EH (cell line): ENCODE data around the gene RGS9BP.
"Not testable (repeated sequence)": the region's sequence is repeated elsewhere in the genome, so short reads cannot be mapped to it uniquely, and the experiment has no call there.

Experiments used
- DNase-seq: peaks from one replicate; pipeline ENCODE4 v3.0.0-alpha.2; 2015; ENCODE audit warnings: low read depth

The RGS9BP gene

DNA sequence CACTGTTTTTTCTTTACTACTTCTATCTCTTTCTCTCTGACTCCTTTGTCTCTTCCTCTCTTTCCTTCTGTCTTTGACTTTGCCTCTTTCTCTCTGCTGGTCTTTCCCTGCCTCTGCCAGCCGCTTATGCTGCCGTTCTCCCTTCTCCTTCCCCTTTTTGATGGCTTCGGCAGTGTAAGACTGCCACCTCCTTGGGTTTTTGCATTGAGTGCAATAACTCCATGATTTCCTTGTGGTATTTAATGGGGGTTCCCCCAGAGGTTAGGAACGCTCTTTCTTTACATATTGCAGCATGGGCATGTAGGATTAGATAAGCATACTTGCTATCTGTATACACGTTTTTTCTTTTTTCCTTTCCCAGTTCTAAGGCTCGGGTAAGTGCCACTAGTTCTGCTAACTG lies 19.9 kb downstream of the RGS9BP start:
- not testable (repeated sequence) for DNase-seq

DNA sequence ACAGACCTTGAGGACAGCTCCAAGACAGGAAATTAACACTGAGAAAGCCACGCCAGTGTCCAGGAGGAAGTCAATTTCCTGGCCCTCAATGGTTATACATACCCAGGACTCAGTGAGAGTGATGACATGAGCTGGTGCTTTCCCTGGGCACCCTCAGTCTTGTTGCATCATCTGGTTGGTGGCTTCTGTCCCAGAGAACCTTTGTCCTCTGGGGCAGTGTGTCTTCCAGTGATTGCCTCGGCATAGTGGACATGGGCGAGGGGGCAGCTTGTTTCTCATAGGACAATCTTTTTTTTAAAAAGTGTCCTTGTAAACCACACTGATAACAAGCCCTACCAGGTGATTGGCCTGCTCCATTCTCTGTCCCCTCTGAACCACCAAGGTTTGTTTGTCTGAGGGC lies 21.1 kb downstream of the RGS9BP start:
- DNase-seq = not testable (repeated sequence)

DNA sequence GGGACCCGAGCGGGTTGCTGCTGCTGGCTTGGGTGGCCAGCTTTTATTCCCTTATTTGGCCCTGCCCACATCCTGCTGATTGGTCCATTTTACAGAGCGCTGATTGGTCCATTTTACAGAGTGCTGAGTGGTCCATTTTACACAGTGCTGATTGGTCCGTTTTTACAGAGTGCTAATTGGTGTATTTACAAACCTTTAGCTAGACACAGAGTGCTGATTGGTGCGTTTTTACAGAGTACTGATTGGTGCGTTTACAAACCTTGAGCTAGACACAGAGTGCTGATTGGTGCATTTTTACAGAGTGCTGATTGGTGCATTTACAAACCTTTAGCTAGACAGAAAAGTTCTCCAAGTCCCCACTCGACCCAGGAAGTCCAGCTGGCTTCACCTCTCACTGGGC lies 24.5 kb downstream of the RGS9BP start:
- DNase-seq = not testable (repeated sequence)

DNA sequence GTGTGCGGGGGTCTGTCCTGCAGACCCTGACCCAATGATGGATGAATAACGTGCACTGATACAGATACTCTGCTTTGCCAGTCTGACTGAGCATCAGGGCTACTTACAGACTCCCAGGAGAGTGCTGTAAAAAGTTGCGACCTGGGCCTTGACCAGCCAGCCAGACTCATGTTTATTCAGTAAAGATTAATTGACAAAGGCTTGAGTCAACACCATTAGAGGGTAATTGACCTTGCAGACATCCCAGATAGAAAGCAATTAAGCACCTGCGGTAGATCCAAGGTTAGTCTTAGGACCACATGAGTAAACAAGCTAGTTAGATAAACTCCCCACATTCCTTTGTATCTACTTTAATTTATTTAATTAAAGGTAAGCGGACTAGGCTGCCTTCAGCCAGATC lies 26.4 kb downstream of the RGS9BP start:
- no peak for DNase-seq

DNA sequence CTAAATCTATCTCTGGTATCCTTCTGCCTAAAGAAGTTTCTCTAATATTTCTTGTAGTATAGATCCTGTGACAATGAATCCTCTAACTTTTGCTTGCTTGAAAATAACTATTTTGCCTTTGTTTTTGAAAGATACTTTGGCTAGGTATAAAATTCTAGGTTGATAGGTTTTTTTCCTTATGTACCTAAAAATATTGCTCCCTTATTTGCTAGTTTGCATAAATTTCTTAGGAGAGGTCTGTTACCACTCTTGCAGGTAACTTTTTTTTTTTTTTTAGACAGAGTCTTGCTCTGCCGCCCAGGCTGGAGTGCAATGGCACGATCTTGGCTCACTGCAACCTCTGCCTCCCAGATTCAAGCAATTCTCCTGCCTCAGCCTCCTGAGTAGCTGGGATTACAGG lies 28.4 kb downstream of the RGS9BP start:
- DNase-seq = not testable (repeated sequence)

DNA sequence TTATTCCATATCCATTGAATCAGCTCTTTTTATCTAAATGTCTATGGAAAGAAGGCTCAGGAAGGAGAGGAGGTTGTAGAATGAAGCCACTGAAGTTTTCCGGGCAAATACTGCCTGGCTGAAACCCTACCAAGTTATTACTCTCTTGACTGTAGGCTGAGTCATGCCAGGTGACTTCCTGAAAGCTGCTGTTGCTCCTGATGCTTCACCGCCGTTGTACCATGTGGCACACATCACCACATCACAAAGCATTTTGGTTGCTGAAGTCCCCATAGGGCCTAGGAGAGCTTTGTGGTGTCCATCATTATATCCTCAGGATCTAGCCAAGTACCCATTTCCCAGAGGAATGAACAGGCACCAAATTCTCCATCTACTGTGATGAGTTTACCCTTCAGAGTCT lies 32.8 kb downstream of the RGS9BP start:
- DNase-seq = no peak

DNA sequence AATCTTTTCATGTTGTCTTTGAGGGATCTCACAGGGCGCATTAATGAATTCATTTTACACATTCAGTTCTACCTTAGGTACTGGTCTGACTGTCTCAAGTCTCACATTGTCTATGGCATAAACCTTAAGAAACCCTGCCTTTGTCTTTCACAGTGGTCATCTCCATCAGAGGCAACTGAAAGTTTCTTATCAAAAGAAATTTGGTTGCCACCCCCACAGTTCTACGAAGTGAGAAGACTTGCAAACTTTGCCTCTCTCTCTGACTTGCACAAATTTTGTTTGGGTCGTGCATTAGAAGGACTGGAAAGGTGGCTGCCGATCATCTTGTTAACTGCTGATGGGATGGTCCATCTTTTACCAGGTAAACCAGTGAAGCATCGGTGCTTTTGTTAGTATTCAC lies 33.4 kb downstream of the RGS9BP start:
- DNase-seq = no peak

DNA sequence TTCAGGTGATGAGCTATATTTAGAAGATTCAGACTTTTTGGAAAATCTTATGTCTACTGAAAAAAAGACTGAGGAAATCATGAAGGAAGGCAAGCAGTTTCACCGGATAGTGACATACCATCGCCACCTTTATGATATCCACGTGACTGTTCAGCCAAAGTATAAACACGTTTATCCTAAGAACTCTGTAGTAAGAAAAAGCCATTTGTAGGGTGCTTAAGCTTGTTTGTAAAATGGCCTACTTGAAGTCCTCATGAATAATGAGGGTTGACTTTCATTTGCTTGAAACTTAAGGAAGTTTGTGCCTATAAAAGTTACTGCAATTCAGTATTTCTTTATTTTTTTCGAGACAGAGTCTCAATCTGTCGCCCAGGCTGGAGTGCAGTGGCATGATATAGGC lies 36.1 kb downstream of the RGS9BP start:
- no peak for DNase-seq

DNA sequence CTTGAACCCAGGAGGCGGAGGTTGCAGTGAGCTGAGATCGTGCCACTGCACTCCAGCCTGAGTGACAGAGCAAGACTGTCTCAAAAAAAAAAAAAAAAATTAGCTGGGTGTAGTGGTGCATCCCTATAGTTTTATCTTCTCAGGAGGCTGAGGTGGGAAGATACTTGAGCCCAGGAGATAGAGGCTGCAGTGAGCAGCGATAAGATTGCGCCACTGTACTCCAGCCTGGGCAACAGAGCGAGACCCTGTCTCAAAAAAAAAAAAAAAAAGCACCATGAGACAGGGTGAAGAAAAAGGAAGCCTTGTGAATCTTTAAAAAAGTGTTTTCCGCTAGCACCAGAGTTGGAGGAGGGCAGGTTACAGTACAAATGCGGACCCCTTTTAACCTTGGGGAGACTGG lies 40.6 kb downstream of the RGS9BP start:
- not testable (repeated sequence) for DNase-seq

DNA sequence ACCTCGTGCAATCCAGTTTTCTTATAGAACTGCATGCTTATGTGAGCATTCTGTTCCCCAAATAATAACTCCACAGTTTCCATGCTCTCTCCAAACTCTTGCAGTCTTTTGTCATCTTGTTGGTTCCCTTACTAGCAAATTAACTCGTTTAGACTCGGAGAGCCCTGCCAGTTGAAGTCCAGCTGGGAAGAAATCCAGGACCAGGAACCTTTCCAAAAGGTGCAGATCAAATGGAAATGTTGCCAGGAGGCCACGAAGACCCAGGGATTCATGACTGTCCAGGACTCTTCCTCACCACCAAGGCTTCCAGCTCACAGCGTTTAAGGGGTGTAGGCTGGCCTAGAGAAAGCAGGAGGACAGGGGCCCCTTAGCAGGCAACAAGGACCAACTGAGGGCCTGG lies 41.8 kb downstream of the RGS9BP start:
- DNase-seq = no peak

DNA sequence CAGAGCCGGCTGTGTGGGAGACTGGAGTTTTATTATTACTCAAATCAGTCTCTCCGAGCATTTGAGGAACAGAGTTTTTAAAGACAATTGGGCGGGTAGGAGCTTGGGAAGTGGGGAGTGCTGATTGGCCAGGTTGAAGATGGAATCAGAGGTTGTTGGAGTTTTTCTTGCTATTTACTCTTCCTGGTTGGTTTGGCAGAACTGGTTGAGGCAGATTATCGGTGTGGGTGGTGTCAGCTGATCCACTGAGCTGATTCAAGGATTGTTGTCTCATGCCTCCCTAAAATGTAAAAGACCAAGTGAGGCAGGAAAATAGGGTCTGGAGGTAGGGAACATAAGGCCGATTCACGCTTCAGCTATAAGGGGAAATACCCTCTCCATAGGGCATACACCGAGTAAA lies 42.6 kb downstream of the RGS9BP start:
- DNase-seq = no peak

DNA sequence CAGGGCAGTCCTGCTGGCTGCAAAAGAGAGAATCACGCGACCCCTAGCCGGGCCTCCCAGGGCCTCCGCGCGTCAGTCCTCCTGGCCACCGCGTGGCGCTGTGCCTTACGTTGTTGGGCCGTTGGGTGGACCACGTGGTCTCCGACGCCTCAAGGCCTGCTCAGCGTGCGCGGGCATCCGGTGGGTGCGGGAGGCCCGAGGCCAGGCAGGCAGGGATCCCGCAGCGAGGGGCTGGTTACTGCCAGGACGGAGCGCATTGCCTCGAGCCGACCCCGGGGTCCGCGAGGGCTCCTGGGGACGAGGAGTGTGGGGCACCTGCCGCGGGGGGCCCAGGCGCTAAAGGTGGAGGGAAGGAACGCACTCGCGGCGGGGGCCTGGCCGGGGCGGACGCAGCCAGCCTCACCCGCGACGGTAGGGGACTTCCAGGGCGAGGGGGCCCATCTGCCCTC lies 44.0 kb downstream of the RGS9BP start, which contains the start of gene TDRD12:
TSS of gene TDRD12 (plus strand) at position 157 of the 449 bp plus-strand sequence. CDS start 306 bp downstream, outside the sequence.
- DNase-seq = no peak

DNA sequence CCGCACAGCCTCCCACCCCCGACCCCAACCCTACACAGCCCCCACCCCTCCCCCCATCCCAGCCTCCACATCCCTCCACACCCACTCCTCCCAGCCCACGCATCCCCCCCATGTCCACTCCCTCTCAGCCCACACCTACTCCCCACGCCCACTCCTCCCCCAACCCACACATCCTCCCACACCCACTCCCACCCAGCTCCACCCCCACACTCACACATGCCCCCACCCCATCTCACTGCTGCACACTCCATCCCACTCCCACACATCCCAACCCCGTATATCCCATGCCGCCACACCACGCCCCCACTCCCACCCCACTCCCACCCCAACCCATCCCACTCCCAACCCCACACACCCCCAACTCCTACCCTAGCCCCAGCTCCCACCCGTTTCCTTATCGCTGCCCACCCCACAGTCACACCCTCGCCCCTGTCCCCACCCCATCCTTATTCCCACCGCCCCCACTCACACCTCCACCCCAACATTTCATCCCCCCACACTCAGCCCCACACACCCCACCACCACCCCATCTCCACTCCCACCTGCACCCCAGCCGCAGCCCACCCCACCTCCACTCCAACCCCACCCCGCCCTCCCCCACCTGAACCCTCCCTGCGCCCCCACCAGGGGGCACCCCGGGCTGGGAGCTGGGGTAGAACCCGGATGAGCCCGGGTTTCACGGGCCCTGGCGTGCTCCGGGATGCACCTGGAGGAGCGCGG lies 44.7 kb downstream of the RGS9BP start:
- DNase-seq = no peak

DNA sequence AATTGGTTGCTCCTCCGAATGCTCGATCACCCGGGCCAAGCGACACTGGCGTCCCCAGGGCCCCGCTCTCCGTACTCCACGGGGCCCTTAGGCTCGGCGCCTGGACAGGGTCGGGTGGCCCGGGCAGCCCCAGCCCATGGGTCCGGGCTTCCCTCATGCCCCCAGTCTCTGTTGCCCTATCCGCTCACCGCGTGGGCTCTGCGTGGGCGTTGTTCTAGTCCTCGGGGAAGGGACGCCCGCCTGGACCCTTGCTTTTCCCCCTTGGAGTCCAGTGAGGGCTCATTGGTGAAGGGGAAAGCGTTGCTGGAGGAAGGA lies 45.2 kb downstream of the RGS9BP start:
- DNase-seq = no peak
